Tibial artery (tissue), 4 donors: ENCODE measurements around the gene SIRT3.

Experiments used
- DNase-seq, 2 donors: peaks; one replicate each; pipeline ENCODE4 v3.0.0-alpha.2; 2019
- H3K27ac ChIP-seq, 2 donors: fragments of 200-600 bp; sonication (generic) in 1 of 2; 1 replicate in 1 of 2; 2 replicates in 1 of 2; pipeline ENCODE4 v1.5.1; 2018 to 2019; ENCODE audit warnings: mild to moderate bottlenecking in 1 of 2
- H3K27me3 ChIP-seq, 2 donors: fragments of 200-600 bp; sonication (generic) in 1 of 2; one replicate each; pipeline versions ENCODE4 v1.5.1 to v1.6.0; 2016 to 2019
- H3K36me3 ChIP-seq, 3 donors: fragments of 200-600 bp; sonication (generic) in 2 of 3; one replicate each; pipeline ENCODE4 v1.5.1; 2016 to 2019; ENCODE audit warnings: mild to moderate bottlenecking in 2 of 3
- H3K4me1 ChIP-seq, 4 donors: fragments of 200-600 bp; sonication (generic) in 2 of 4; 1 replicate in 3 of 4; 2 replicates in 1 of 4; pipeline ENCODE4 v1.5.1; 2016 to 2019
- H3K4me3 ChIP-seq, 2 donors: fragments of 200-600 bp; sonication (generic) in 1 of 2; 1 replicate in 1 of 2; 2 replicates in 1 of 2; pipeline ENCODE4 v1.5.1; 2018 to 2019; ENCODE audit warnings: mild to moderate bottlenecking in 2 of 2
- H3K9me3 ChIP-seq, 3 donors: fragments of 200-600 bp; sonication (generic) in 1 of 3; one replicate each; pipeline ENCODE4 v1.5.1; 2016 to 2019
- CTCF ChIP-seq, 2 experiments: fragments of 200-600 bp in 1 of 2; fragments of 450-650 bp in 1 of 2; IDR thresholded peaks; one replicate each; pipeline ENCODE4 v1.5.1; 2017 to 2019; ENCODE audit warnings: antibody characterized with exemption in 2 of 2, mild to moderate bottlenecking in 1 of 2, moderate library complexity in 1 of 2
- intact Hi-C: fragments of 100-400 bp; cut with DNase I; formaldehyde crosslinking; loops from one replicate; pipeline ENCODE4 v1.15.0; 2023; ENCODE audit warnings: low total_unique reads

Gene SIRT3

GRCh38 chr11:283405-284104, 47.4 kb upstream of the SIRT3 start:
- Histone ChIP-seq H3K27ac (no peak overlapping the region), H3K4me3 (no peak overlapping the region), H3K36me3 (no peaks in the 10 kb centered on the region), H3K9me3 (no peaks in the 10 kb centered on the region), H3K27me3 (peaks cover 0 to 77% of the 10 kb centered on the region in 2 donors), H3K4me1 (peaks cover 0 to 36% (median 24%) of the 10 kb centered on the region in 4 donors)
- peak in 1 of 2 donors; percentile 34 for DNase-seq
- intact Hi-C loops: no loop called here
- TF ChIP-seq CTCF (IDR thresholded peaks at IDR 0.05): no peak

GRCh38 chr11:282630-283360, 46.7 kb upstream of the SIRT3 start:
- Histone ChIP-seq H3K9me3 (no peaks in the 10 kb centered on the region), H3K27me3 (peaks cover 0 to 85% of the 10 kb centered on the region in 2 donors), H3K36me3 (no peaks in the 10 kb centered on the region), H3K4me1 (peaks cover 0 to 30% (median 17%) of the 10 kb centered on the region in 4 donors), H3K4me3 (no peak overlapping the region), H3K27ac (no peak overlapping the region)
- peak in 1 of 2 donors; percentile 39 for DNase-seq
- intact Hi-C loops: no loop called here
- no peak for TF ChIP-seq CTCF (IDR thresholded peaks at IDR 0.05)

- intact Hi-C loops: no loop called here
- no peak overlapping the region for H3K4me3 ChIP-seq
- peak in 1 of 2 donors; percentile 55 for DNase-seq
- no peak for TF ChIP-seq CTCF (IDR thresholded peaks at IDR 0.05)
- H3K27me3 ChIP-seq: peaks cover 0 to 88% of the 10 kb centered on the region in 2 donors
- H3K9me3 ChIP-seq: no peaks in the 10 kb centered on the region
- H3K4me1 ChIP-seq: peaks cover 0 to 30% (median 16%) of the 10 kb centered on the region in 4 donors
- no peaks in the 10 kb centered on the region for H3K36me3 ChIP-seq
- no peak overlapping the region for H3K27ac ChIP-seq
Measured at GRCh38 chr11:282171-282570, 46.0 kb upstream of the SIRT3 start.

- DNase-seq: peak in 1 of 2 donors; percentile 52
- no peak for TF ChIP-seq CTCF (IDR thresholded peaks at IDR 0.05)
- no peaks in the 10 kb centered on the region for H3K9me3 ChIP-seq
- H3K27me3 ChIP-seq: peaks cover 0 to 85% of the 10 kb centered on the region in 2 donors
- peaks cover 0 to 30% (median 16%) of the 10 kb centered on the region in 4 donors for H3K4me1 ChIP-seq
- H3K36me3 ChIP-seq: no peaks in the 10 kb centered on the region
- no peak overlapping the region for H3K4me3 ChIP-seq
- no peak overlapping the region for H3K27ac ChIP-seq
- intact Hi-C loops: no loop called here
Measured at GRCh38 chr11:281486-282161, 45.5 kb upstream of the SIRT3 start.

- intact Hi-C loops: no loop called here
- TF ChIP-seq CTCF (IDR thresholded peaks at IDR 0.05): no peak
- H3K36me3 ChIP-seq: no peaks in the 10 kb centered on the region
- H3K4me3 ChIP-seq: peak overlapping the region in 1 of 2 donors; percentile 38
- H3K27me3 ChIP-seq: peaks cover 0 to 83% of the 10 kb centered on the region in 2 donors
- DNase-seq: peak in 1 of 2 donors; percentile 65
- peaks cover 0 to 30% (median 16%) of the 10 kb centered on the region in 4 donors for H3K4me1 ChIP-seq
- H3K9me3 ChIP-seq: no peaks in the 10 kb centered on the region
- no peak overlapping the region for H3K27ac ChIP-seq
Measured at GRCh38 chr11:280706-281485, 44.8 kb upstream of the SIRT3 start.
